ENCODE results near the gene AFG1L.

GRCh38 chr6:108355120-108355519 lies 60.3 kb downstream of the AFG1L start:
- TF ChIP-seq CTCF (IDR thresholded peaks at IDR 0.05; ENCODE audit: poor library complexity) (no peak), EZH2 (IDR thresholded peaks at IDR 0.05; ENCODE audit: borderline replicate concordance) (no peak), EZH2phosphoT487 (IDR thresholded peaks at IDR 0.05; ENCODE audit: low read depth, severe bottlenecking, unreplicated experiment) (no peak)
